Measurements from ENCODE around the gene SLC6A13.

- no peak for TF ChIP-seq JUND (IDR thresholded peaks at IDR 0.05; ENCODE audit: low read depth, low read length)
- no peak for TF ChIP-seq EGR1 (IDR thresholded peaks at IDR 0.05; ENCODE audit: borderline replicate concordance in 1 of 2, low read depth in 2 of 2, low read length in 2 of 2)
- no peak for TF ChIP-seq POLR2A (IDR thresholded peaks at IDR 0.05; ENCODE audit: low read depth, low read length)
- no peak for TF ChIP-seq RB1 (IDR thresholded peaks at IDR 0.05; ENCODE audit: borderline replicate concordance)
- no peak for TF ChIP-seq FOS (IDR thresholded peaks at IDR 0.05; ENCODE audit: borderline replicate concordance, extremely low read depth, insufficient read length)
- no peak for TF ChIP-seq ATF3 (IDR thresholded peaks at IDR 0.05; ENCODE audit: borderline replicate concordance, extremely low read depth, low read depth, low read length)
- TF ChIP-seq EZH2 (IDR thresholded peaks at IDR 0.05; ENCODE audit: borderline replicate concordance, control insufficient read depth, low read depth, low read length): no peak
- TF ChIP-seq SPI1 (IDR thresholded peaks at IDR 0.05; ENCODE audit: borderline replicate concordance, insufficient read depth, low read depth, low read length): no peak
- no peak for TF ChIP-seq ESRRA (IDR thresholded peaks at IDR 0.05; ENCODE audit: low read length)
- no peak for TF ChIP-seq NFYA (IDR thresholded peaks at IDR 0.05; ENCODE audit: borderline replicate concordance, low read depth, low read length)
These were observed 29.7 kb downstream of the SLC6A13 start for GRCh38 chr12:232731-233614.
